T-helper 22 cell (primary cell): ENCODE results near the gene MYL10.

Experiments
- DNase-seq: peaks from one replicate; pipeline ENCODE4 v3.0.0-alpha.2; 2020; ENCODE audit warnings: low read depth

The MYL10 gene

DNA sequence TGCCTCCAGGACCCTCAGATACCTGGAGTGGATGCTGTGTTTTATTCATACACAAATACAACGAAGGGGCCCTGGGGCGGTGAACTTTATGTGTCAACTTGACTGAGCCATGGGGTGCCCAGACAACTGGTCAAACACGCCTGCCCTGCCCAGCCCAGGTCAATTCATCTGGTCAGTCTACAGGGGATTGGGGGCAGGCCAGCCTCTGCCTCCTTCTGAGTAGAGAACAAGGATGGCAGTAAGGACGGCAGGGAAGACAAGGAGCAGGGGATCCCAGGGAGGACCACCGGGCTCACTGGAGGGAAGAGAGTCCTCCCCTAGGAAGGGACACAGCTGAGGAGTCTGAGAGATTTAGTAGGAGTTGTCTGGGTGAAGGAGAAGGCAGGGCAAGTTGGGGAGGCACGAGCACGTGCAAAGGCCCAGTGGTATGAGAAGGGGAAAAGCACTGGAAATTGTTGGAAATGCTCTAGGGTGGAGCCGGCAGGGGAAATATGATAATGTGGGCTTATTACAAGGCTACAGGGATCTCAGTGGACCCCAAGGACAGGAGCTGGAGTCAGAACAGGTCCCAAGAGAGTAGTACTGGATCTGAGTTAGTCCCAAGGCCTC is 63.4 kb downstream of the MYL10 start:
- no peak for DNase-seq

DNA sequence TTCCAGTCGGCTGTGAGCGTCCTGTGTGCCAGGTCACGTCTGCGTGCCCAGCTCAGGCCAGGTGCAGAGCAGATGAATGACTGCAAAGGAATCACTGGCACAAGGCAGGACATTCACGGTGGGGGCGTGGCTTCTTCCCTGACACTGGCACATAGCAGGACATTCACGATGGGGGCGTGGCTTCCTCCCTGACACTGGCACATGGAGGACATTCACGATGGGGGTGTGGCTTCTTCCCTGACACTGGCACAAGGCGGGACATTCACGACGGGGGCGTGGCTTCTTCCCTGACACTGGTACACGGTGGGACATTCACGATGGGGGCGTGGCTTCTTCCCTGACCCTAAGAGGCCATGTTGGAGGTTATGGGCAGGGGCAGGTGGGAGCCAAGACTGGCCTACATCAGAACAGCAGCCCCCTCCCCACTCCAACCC is 64.3 kb downstream of the MYL10 start:
- no peak for DNase-seq

- no peak for DNase-seq
Observed at GRCh38 chr7:101563943-101564777, 64.9 kb downstream of the MYL10 start.
